HFFc6 (cell line): Measurements from ENCODE around the gene CTNNA1. TPM values are rescaled to one million over a fixed set of nuclear protein-coding genes. Genes with fewer than 3 reads are reported as not detected.

ENCODE experiments used
- DNase-seq: peaks from one replicate; pipeline ENCODE4 v3.0.0-alpha.2; 2018
- H3K27ac Mint-ChIP-seq: 2 replicates; pipeline ENCODE4 v1.8.0; 2020; ENCODE audit warnings: mild to moderate bottlenecking, mixed read lengths
- H3K27me3 Mint-ChIP-seq: 2 replicates; pipeline ENCODE4 v1.8.0; 2021; ENCODE audit warnings: mild to moderate bottlenecking, moderate library complexity, mixed read lengths; ENCODE audit not compliant: insufficient read depth
- H3K36me3 Mint-ChIP-seq: 2 replicates; pipeline ENCODE4 v1.8.0; 2021; ENCODE audit warnings: low read depth, mixed read lengths
- H3K4me1 Mint-ChIP-seq: 2 replicates; pipeline ENCODE4 v1.8.0; 2020; ENCODE audit warnings: low read depth, mixed read lengths
- H3K4me3 Mint-ChIP-seq: 2 replicates; pipeline ENCODE4 v1.8.0; 2020; ENCODE audit warnings: mild to moderate bottlenecking, moderate library complexity, mixed read lengths
- H3K9me3 Mint-ChIP-seq: 2 replicates; pipeline ENCODE4 v1.8.0; 2020; ENCODE audit warnings: mild to moderate bottlenecking, mixed read lengths
- CTCF ChIP-seq: fragments of 200-600 bp; sonication (generic); IDR thresholded peaks from 2 replicates; pipeline ENCODE4 v1.5.0; 2021; ENCODE audit warnings: antibody characterized with exemption, mild to moderate bottlenecking
- total RNA-seq, 6 experiments: library from RNA; stranded (reverse); fragmentation: NEBNext Ultra II Directional; extraction: Animal tissue kit (Norgen Biotek cat#: 25700); gene quantifications; 2 replicates in 1 of 6; 3 replicates in 5 of 6; pipeline ENCODE4 v1.2.3, GENCODE V29; 2021

CTNNA1 gene
- total RNA-seq, 6 experiments from 2014 or later: 282 to 342 (median 292) TPM

DNA sequence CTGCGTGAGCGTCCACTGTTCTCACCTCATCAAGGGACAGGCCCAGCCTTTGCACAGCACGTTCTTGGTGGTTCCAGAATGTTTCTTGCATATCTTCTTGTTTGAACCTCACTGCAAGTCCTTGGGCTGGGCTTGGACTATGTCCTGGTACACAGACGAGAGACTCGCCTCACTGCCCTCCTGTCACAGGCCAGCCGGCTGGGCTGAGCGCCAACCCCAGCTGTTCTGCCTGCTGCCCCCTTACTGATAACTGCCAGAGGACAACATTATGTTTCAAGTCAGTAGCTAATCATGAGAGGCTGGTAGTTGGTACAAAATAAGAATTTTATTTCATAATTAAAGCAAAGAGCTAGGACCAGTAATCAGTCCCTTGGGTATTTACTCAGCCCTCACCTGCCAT lies 174.8 kb downstream of the CTNNA1 start:
- H3K27ac Mint-ChIP-seq: peak overlapping the region; percentile 35; the same call in 1 of the 2 replicates
- no peak for DNase-seq
- TF ChIP-seq CTCF: no peak
- H3K27me3 Mint-ChIP-seq: peaks cover 3% of the 10 kb centered on the region
- H3K9me3 Mint-ChIP-seq: no peaks in the 10 kb centered on the region
- H3K4me1 Mint-ChIP-seq: no peaks in the 10 kb centered on the region
- H3K4me3 Mint-ChIP-seq: no peak overlapping the region
- peaks cover 65% of the 10 kb centered on the region for H3K36me3 Mint-ChIP-seq

- no peak for DNase-seq
- H3K36me3 Mint-ChIP-seq: peaks cover 62% of the 10 kb centered on the region
- no peaks in the 10 kb centered on the region for H3K9me3 Mint-ChIP-seq
- no peaks in the 10 kb centered on the region for H3K4me1 Mint-ChIP-seq
- H3K27me3 Mint-ChIP-seq: peaks cover 6% of the 10 kb centered on the region
- TF ChIP-seq CTCF: no peak
- H3K27ac Mint-ChIP-seq: no peak overlapping the region
- H3K4me3 Mint-ChIP-seq: no peak overlapping the region
Measured at GRCh38 chr5:138929571-138929955, 176.3 kb downstream of the CTNNA1 start.

- Mint-ChIP-seq H3K36me3 (peaks cover 62% of the 10 kb centered on the region), H3K27me3 (peaks cover 12% of the 10 kb centered on the region), H3K27ac (no peak overlapping the region), H3K9me3 (no peaks in the 10 kb centered on the region), H3K4me3 (0 out of 2 replicates have a peak overlapping the region, but pooled peaks have one; percentile 18), H3K4me1 (no peaks in the 10 kb centered on the region)
- no peak for TF ChIP-seq CTCF
- no peak for DNase-seq
Measured at GRCh38 chr5:138930371-138931097, 177.3 kb downstream of the CTNNA1 start.

GRCh38 chr5:138932171-138932810 lies 179.1 kb downstream of the CTNNA1 start:
- Mint-ChIP-seq H3K27me3 (peaks cover 24% of the 10 kb centered on the region), H3K4me1 (no peaks in the 10 kb centered on the region), H3K36me3 (peaks cover 59% of the 10 kb centered on the region), H3K9me3 (no peaks in the 10 kb centered on the region), H3K4me3 (no peak overlapping the region), H3K27ac (no peak overlapping the region)
- no peak for DNase-seq
- peak; percentile 25; the same call in 1 of the 2 replicates for TF ChIP-seq CTCF

GRCh38 chr5:138933522-138934290 lies 180.5 kb downstream of the CTNNA1 start:
- H3K9me3 Mint-ChIP-seq: no peaks in the 10 kb centered on the region
- peaks cover 34% of the 10 kb centered on the region for H3K27me3 Mint-ChIP-seq
- TF ChIP-seq CTCF: no peak
- no peaks in the 10 kb centered on the region for H3K4me1 Mint-ChIP-seq
- no peak overlapping the region for H3K27ac Mint-ChIP-seq
- peaks cover 51% of the 10 kb centered on the region for H3K36me3 Mint-ChIP-seq
- no peak for DNase-seq
- no peak overlapping the region; the same call in 1 of the 2 replicates for H3K4me3 Mint-ChIP-seq
